ENCODE measurements around the gene MBD4. TPM values are rescaled to one million over a fixed set of nuclear protein-coding genes. Genes with fewer than 3 reads are reported as not detected.
A peak's percentile ranks its signal among the peaks of the same experiment; 100 is the strongest.
"Not testable (repeated sequence)": the region's sequence is repeated elsewhere in the genome, so short reads cannot be mapped to it uniquely, and the experiment has no call there.

The MBD4 gene
- total RNA-seq, 4 donors from 2014 or later: 11.4 to 38.6 (median 18.8) TPM

DNA sequence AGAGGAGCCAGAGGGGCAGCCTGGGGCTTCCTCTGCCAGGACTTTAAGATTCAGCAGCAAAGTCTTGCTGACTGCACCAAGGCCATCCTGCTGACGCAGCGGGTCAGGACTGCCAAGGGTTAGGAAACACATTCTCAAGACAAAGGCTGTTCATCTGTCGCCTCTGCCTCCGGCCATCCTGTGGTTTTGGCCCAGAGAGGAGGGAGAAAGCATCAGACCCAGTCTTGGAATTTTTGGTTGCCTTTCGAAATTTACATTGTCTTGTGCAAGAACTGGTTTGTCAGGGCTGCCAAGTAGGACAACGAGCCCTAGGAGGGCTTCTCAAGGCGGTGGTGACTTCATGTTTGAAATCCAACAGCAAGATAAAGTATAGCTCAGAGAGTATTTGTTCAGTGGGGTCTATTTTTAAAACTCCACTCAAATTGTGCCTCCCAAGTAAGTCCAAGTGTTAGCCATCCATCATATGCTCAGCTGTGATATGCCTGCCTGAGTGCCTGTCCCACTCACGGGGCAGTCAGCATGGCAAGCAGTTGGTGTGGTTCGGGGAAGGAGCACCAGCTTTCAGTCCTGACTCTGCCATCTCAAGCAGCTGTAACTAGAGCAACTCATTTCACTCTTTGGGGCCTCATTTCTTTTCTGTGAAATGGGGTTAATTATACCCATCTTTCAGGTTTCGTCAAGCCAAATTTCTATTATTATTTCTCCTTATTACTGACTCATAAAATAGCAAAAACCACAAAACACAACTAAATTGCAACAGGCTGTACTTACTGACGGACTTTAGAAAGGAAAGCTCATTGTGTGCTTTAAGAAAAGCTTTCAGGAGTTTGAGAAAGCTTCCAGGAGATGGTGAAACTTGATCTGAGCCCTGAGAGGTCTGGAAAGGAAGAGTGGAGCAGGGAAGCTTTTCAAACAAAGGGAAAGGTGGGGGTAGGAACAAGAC is 46.2 kb upstream of the MBD4 start:
- ATAC-seq: peak; percentile 68

DNA sequence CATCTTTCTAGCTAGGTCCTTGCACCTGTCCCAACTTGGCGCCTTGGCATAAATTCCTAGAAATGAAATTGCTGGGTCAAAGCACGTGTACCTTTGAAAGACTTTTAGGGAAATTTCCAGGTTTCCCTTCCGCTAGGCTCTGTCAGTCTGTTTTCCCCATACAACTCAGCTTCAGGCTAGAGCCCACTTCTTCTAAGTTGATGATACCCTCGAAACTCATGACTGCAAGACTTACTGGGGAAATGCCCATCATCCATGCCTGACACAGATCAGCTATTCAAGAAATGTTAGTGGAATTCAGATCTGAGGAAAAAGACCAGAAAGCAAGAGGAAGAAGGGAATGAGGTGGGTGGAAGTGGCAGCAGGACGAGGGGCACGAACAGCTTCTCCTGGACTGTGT is 45.4 kb upstream of the MBD4 start:
- not testable (repeated sequence) for ATAC-seq, H3K27me3 ChIP-seq, H3K4me3 ChIP-seq, H3K9me3 ChIP-seq
- Histone ChIP-seq H3K4me1 (peaks cover 0 to 26% (median 7%) of the 10 kb centered on the region in 3 donors), H3K27ac (peak overlapping the region in 3 of 4 donors; percentile 28 to 61 (median 55)), H3K36me3 (peaks cover 0 to 89% of the 10 kb centered on the region in 2 donors)
- WGBS, 2 donors (ENCODE audit: low coverage in 1 of 2): 88 to 92% methylated on average over 5 of the region's 6 CpGs

More for the DNA sequence above, 46.2 kb upstream of the MBD4 start:
- Histone ChIP-seq H3K27ac (peak overlapping the region in 3 of 4 donors; percentile 55 to 68 (median 61)), H3K9me3 (no peaks in the 10 kb centered on the region), H3K36me3 (peaks cover 0 to 83% of the 10 kb centered on the region in 2 donors), H3K27me3 (no peaks in the 10 kb centered on the region), H3K4me1 (peaks cover 0 to 32% (median 13%) of the 10 kb centered on the region in 3 donors), H3K4me3 (no peak overlapping the region)
- 50 to 64% methylated on average over 3 to 5 of the region's 11 CpGs for WGBS, 2 donors (ENCODE audit: low coverage in 1 of 2)
- peak; percentile 41 for TF ChIP-seq POLR2AphosphoS5 (IDR thresholded peaks at IDR 0.05)
- TF ChIP-seq, protein P1, sequence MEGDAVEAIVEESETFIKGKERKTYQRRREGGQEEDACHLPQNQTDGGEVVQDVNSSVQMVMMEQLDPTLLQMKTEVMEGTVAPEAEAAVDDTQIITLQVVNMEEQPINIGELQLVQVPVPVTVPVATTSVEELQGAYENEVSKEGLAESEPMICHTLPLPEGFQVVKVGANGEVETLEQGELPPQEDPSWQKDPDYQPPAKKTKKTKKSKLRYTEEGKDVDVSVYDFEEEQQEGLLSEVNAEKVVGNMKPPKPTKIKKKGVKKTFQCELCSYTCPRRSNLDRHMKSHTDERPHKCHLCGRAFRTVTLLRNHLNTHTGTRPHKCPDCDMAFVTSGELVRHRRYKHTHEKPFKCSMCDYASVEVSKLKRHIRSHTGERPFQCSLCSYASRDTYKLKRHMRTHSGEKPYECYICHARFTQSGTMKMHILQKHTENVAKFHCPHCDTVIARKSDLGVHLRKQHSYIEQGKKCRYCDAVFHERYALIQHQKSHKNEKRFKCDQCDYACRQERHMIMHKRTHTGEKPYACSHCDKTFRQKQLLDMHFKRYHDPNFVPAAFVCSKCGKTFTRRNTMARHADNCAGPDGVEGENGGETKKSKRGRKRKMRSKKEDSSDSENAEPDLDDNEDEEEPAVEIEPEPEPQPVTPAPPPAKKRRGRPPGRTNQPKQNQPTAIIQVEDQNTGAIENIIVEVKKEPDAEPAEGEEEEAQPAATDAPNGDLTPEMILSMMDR (IDR thresholded peaks at IDR 0.05): no peak

DNA sequence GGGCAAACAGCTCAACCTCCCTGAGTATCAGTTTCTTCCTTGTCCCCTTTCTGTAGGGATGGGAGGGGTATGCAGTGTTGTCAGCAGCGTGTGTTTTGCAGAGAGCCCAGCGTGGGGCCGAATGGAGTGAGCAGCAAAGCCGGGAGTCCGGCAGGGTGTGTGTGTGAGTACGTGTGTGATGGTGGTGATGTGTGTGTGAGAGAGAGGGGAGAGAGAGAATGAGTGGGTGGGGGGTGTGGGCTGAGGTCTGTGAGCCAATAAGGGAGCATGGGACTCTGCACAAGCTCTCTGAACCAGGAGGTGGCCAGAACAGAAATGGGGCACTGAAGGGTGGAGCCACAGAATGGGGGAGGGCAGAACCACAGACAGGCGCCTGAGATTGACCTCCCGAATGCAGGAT is 44.1 kb upstream of the MBD4 start:
- peaks cover 0 to 23% (median 7%) of the 10 kb centered on the region in 3 donors for H3K4me1 ChIP-seq
- no peak for ATAC-seq
- H3K36me3 ChIP-seq: peaks cover 0 to 96% of the 10 kb centered on the region in 2 donors
- no peaks in the 10 kb centered on the region for H3K27me3 ChIP-seq
- H3K4me3 ChIP-seq: no peak overlapping the region
- WGBS, 2 donors (ENCODE audit: low coverage in 1 of 2): 77 to 81% methylated on average over 5 of the region's 8 CpGs
- TF ChIP-seq POLR2A (IDR thresholded peaks at IDR 0.05) (no peak), POLR2AphosphoS5 (IDR thresholded peaks at IDR 0.05) (no peak), EP300 (IDR thresholded peaks at IDR 0.05) (no peak)
- TF ChIP-seq, protein P1 (IDR thresholded peaks at IDR 0.05): no peak
- no peak overlapping the region for H3K27ac ChIP-seq
- no peaks in the 10 kb centered on the region for H3K9me3 ChIP-seq

DNA sequence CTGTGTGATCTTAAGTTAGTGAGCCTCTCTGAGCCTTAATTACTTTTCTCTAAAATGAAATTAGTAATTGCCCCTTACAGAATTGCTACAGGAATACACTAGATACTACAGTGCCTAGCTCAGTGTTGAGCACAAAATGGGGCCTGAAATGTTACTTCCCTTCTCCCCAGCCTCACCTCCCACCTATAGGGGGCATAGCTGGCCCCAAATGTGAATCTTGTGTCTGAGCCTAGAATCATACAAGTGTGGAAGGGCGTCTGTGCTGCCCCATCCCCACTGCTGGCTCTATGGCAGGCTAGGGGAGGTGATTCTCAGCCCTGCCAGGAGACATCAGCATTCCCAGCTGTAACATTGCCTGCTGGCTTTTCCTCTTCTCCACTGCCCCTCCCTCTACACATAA is 43.0 kb upstream of the MBD4 start:
- H3K4me1 ChIP-seq: peaks cover 0 to 23% (median 7%) of the 10 kb centered on the region in 3 donors
- no peak for ATAC-seq
- no peak for TF ChIP-seq POLR2AphosphoS5 (IDR thresholded peaks at IDR 0.05)
- TF ChIP-seq POLR2A (IDR thresholded peaks at IDR 0.05): no peak
- H3K27ac ChIP-seq: peak overlapping the region in 2 of 4 donors; percentile 9 to 24
- H3K4me3 ChIP-seq: no peak overlapping the region
- WGBS, 2 donors (ENCODE audit: low coverage in 1 of 2): 80% methylated on average over 1 of the region's 1 CpG; no CpG with 5 or more reads in 1 of the 2 donors
- peaks cover 0 to 98% of the 10 kb centered on the region in 2 donors for H3K36me3 ChIP-seq
- no peaks in the 10 kb centered on the region for H3K9me3 ChIP-seq
- no peaks in the 10 kb centered on the region for H3K27me3 ChIP-seq

DNA sequence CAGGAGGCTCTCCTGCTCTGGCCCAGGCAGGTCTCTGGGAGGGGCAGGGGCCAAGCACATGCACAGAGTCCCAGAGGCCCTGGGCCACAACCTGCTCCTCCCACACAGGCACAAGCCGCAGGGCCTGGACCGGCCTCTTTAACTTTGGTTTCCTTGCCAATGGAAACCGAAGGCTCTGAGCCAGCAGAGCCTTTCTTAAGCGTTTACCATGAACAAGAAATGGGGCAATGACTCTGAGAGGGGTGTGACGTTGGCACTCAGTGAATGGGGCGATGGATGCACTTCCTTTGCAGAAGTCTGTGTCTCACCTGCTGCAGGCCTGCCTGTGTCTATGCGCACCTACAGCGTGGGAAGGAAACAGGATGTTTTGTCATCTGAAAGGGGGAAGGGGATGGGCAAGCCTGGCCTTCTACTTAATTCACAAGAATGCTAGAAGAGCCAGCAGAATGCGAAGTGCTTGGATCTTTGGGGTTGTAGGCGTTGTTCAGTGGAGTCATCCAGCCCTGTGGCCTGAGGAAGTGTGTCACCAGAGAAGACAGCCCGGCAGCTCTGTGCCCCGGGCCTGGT is 42.1 kb upstream of the MBD4 start:
- Histone ChIP-seq H3K4me1 (peaks cover 0 to 23% (median 7%) of the 10 kb centered on the region in 3 donors), H3K27ac (peak overlapping the region in 2 of 4 donors; percentile 9 to 24), H3K36me3 (peaks cover 0 to 98% of the 10 kb centered on the region in 2 donors), H3K27me3 (no peaks in the 10 kb centered on the region), H3K9me3 (no peaks in the 10 kb centered on the region), H3K4me3 (no peak overlapping the region)
- TF ChIP-seq, protein P1 (IDR thresholded peaks at IDR 0.05): no peak
- TF ChIP-seq POLR2AphosphoS5 (IDR thresholded peaks at IDR 0.05) (no peak), POLR2A (IDR thresholded peaks at IDR 0.05) (no peak), EP300 (IDR thresholded peaks at IDR 0.05) (no peak)
- peak; percentile 56 for ATAC-seq
- 81% methylated on average over 5 of the region's 12 CpGs; no CpG with 5 or more reads in 1 of the 2 donors for WGBS, 2 donors (ENCODE audit: low coverage in 1 of 2)

DNA sequence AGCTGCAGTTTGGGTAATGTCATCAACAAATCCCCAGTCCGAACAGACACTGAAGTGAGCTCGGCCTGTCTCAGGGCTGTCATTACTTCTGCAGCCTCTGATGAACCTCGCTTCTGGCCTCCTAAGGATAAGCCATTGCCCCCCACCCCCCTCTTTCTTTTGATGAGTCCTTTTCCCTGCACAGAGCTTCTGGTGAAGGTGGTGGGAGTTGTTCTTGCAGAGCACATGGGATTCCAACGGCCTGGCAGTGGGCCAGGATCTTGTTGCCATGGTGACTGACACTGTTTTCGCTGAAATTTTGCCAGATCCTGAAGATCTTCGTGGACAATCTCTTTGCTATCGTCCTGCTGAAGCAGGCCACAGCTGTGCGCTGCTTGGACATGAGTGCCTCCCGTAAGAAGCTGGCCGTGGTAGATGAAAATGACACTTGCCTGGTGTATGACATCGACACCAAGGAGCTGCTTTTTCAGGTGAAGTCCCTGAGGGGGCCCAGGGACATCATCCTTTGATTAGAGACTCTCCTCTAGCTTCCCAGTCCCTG is 41.5 kb upstream of the MBD4 start:
- peaks cover 0 to 23% (median 7%) of the 10 kb centered on the region in 3 donors for H3K4me1 ChIP-seq
- 63 to 66% methylated on average over 2 to 3 of the region's 11 CpGs for WGBS, 2 donors (ENCODE audit: low coverage in 1 of 2)

More for the DNA sequence above, 41.5 kb upstream of the MBD4 start:
- H3K9me3 ChIP-seq, ATAC-seq, H3K27me3 ChIP-seq, H3K4me3 ChIP-seq: not testable (repeated sequence)
- peaks cover 0 to 98% of the 10 kb centered on the region in 2 donors for H3K36me3 ChIP-seq
- peak overlapping the region in 1 of 4 donors; percentile 24 for H3K27ac ChIP-seq
